ENCODE measurements around the gene CPA4.

CPA4 gene

DNA sequence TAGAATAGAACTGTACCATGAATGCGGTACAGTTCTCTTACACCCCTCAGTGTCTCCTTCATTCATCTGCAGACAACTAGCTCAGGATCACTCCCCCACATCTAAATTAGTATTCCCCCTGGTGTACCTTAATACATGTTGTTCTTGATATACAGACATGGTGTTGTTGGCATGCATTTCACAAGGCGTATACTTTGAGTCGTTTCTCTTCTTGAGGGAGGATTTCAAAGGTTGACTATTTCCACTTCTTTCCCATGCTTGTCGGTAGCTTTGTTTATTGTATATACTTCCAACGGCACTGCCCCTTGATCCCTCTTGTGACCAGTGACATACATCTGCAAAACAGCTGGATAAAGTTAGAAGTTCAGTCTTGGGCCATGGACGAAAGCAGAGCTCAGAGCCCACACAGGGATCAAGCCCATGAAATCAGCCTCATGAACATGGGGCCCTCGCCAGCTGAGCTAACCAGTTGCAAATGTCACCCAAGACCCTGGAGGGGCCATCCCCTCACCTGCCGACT, 8.6 kb downstream of the CPA4 start:
- no peak for DNase-seq (ENCODE audit: extremely low spot score)
- POLR2A ChIA-PET: interaction anchor here (0.6 kb wide), 1 partner anchor 231 kb away, joined by 4 read pairs; the partner anchor contains the start of gene KLHDC10
- CTCF ChIA-PET: interaction anchor here (1.4 to 2.0 kb wide), 2 partner anchors 8 to 14 kb away, joined by 6 to 10 read pairs; no protein-coding TSS in a partner anchor
- TF ChIP-seq, protein P1, sequence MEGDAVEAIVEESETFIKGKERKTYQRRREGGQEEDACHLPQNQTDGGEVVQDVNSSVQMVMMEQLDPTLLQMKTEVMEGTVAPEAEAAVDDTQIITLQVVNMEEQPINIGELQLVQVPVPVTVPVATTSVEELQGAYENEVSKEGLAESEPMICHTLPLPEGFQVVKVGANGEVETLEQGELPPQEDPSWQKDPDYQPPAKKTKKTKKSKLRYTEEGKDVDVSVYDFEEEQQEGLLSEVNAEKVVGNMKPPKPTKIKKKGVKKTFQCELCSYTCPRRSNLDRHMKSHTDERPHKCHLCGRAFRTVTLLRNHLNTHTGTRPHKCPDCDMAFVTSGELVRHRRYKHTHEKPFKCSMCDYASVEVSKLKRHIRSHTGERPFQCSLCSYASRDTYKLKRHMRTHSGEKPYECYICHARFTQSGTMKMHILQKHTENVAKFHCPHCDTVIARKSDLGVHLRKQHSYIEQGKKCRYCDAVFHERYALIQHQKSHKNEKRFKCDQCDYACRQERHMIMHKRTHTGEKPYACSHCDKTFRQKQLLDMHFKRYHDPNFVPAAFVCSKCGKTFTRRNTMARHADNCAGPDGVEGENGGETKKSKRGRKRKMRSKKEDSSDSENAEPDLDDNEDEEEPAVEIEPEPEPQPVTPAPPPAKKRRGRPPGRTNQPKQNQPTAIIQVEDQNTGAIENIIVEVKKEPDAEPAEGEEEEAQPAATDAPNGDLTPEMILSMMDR (IDR thresholded peaks at IDR 0.05; ENCODE audit: control extremely low read depth, extremely low read depth, low read depth, missing control alignments): no peak

DNA sequence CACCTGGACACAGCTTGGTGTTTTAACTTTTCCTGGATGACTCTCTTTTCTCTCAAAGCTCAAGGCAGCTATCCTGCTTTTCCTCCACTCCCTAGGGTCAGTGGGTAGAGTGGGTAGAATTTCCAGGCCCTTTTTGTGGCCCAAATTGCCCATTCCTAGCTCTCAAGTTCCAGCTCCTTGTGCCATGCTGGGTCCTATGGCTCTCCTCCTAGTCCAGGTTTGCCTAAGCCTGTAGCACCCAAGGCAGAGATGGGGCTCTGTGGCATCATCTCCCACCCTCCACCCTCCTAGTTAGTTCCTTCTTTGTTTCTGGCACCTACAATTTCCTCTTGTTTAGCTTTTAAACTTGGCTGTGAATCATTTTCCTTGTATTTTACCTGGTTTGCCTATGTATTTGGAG, 9.7 kb downstream of the CPA4 start:
- ChIA-PET CTCF (interaction anchor here (0.7 to 2.0 kb wide), 3 partner anchors 9 to 33 kb away, joined by 3 to 10 read pairs (median 6); no protein-coding TSS in a partner anchor), POLR2A (no interaction called here)
- TF ChIP-seq, protein P1 (IDR thresholded peaks at IDR 0.05; ENCODE audit: control extremely low read depth, extremely low read depth, low read depth, missing control alignments): no peak
- DNase-seq (ENCODE audit: extremely low spot score): no peak

GRCh38 chr7:130303127-130303526, 10.2 kb downstream of the CPA4 start:
- ChIA-PET CTCF (interaction anchor here (1.4 kb wide), 1 partner anchor 9 kb away, joined by 6 read pairs; no protein-coding TSS in a partner anchor), POLR2A (no interaction called here)
- no peak for DNase-seq (ENCODE audit: extremely low spot score)
- TF ChIP-seq, protein P1 (IDR thresholded peaks at IDR 0.05; ENCODE audit: control extremely low read depth, extremely low read depth, low read depth, missing control alignments): no peak

- TF ChIP-seq, protein P1 (IDR thresholded peaks at IDR 0.05; ENCODE audit: control extremely low read depth, extremely low read depth, low read depth, missing control alignments): no peak
- no peak for DNase-seq (ENCODE audit: extremely low spot score)
- CTCF ChIA-PET: no interaction called here
- POLR2A ChIA-PET: no interaction called here
Observed at GRCh38 chr7:130303551-130303950, 10.6 kb downstream of the CPA4 start.

GRCh38 chr7:130303982-130304381, 11.0 kb downstream of the CPA4 start:
- CTCF ChIA-PET: interaction anchor here (1.9 kb wide), 1 partner anchor 10 kb away, joined by 8 read pairs; no protein-coding TSS in a partner anchor
- DNase-seq (ENCODE audit: extremely low spot score): no peak
- TF ChIP-seq, protein P1 (IDR thresholded peaks at IDR 0.05; ENCODE audit: control extremely low read depth, extremely low read depth, low read depth, missing control alignments): no peak
- POLR2A ChIA-PET: no interaction called here

- TF ChIP-seq, protein P1 (IDR thresholded peaks at IDR 0.05; ENCODE audit: control extremely low read depth, extremely low read depth, low read depth, missing control alignments): no peak
- CTCF ChIA-PET: interaction anchor here (1.9 kb wide), 1 partner anchor 11 kb away, joined by 8 read pairs; no protein-coding TSS in a partner anchor
- POLR2A ChIA-PET: no interaction called here
- no peak for DNase-seq (ENCODE audit: extremely low spot score)
Observed at GRCh38 chr7:130304878-130305277, 11.9 kb downstream of the CPA4 start.

Measured in GM10248 (cell line).